HG02759 (cell line): ENCODE measurements around the gene GAL3ST1.
"Not testable (repeated sequence)": the region's sequence is repeated elsewhere in the genome, so short reads cannot be mapped to it uniquely, and the experiment has no call there.

Experiments
- ATAC-seq: cut with Tn5 transposase; IDR thresholded peaks from one replicate; pipeline ENCODE4 v1.9.1; 2021; ENCODE audit warnings: mild to moderate bottlenecking, moderate library complexity; ENCODE audit not compliant: unreplicated experiment

Gene GAL3ST1

GRCh38 chr22:30596886-30597285 is 22.4 kb upstream of the GAL3ST1 start:
- no peak for ATAC-seq

DNA sequence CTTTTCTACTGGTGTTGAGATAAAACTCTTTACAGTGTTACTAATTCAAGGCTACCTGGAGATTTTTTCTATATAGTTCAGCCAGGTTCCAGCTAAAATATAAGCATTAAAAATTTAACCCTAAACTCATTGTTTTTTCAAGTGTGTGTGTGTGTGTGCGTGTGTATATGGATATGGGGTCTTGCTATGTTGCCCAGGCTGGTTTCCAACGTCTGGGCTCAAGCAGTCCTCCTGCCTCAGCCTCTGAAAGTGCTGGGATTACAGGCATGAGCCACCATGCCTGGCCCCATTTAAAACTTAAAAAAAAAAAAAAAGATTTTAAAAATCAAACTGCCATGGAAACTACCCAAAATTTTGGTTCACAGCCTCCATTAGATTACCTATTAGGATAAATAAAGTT is 21.7 kb upstream of the GAL3ST1 start:
- no peak for ATAC-seq

GRCh38 chr22:30592360-30592713 is 17.9 kb upstream of the GAL3ST1 start:
- not testable (repeated sequence) for ATAC-seq

- peak; percentile 98 for ATAC-seq
These were observed 17.3 kb upstream of the GAL3ST1 start, which contains the start of gene PES1 for GRCh38 chr22:30591588-30592359. Gene PES1 (minus strand): TSS chr22:30591910. CDS start chr22:30591833, 77 bp downstream.

- no peak for ATAC-seq
These were observed 16.7 kb upstream of the GAL3ST1 start for GRCh38 chr22:30591191-30591587.

DNA sequence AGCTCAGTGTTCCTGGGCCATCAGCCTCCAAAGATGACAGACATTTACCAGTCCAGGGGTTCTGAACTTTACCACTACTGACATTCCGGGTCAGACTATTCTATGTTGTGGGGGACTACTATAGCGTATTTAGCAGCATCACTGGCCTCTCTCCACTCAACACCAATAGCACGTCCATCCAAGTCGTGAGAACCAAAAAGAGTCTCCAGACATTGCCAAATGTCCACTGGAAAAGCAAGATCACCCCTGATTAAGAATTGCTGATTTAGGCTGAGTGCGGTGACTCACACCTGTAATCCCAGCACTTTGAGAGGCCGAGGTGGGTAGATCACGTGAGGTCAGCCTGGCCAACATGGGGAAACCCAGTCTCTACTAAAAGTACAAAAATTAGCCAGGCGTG is 11.9 kb upstream of the GAL3ST1 start:
- ATAC-seq: no peak

DNA sequence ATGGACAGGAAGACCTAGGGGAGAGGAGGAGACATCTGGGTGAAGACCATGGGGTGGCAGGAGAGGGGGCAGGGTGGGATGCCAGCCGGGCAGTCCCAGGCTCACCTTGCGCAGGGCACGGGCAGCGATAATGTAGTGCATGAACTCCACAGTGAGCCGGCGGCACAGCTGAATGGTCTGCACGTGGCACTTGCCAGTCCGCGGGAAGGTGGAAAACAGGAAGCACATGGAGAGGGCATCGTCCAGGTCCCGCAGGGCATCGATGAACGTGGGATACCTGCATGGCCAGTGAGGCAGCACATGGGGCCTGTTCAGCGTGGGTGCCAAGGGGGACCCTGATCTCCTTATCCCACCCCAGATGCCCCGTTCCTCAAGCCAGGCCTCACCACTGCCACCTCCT is 10.0 kb upstream of the GAL3ST1 start:
- ATAC-seq: no peak

DNA sequence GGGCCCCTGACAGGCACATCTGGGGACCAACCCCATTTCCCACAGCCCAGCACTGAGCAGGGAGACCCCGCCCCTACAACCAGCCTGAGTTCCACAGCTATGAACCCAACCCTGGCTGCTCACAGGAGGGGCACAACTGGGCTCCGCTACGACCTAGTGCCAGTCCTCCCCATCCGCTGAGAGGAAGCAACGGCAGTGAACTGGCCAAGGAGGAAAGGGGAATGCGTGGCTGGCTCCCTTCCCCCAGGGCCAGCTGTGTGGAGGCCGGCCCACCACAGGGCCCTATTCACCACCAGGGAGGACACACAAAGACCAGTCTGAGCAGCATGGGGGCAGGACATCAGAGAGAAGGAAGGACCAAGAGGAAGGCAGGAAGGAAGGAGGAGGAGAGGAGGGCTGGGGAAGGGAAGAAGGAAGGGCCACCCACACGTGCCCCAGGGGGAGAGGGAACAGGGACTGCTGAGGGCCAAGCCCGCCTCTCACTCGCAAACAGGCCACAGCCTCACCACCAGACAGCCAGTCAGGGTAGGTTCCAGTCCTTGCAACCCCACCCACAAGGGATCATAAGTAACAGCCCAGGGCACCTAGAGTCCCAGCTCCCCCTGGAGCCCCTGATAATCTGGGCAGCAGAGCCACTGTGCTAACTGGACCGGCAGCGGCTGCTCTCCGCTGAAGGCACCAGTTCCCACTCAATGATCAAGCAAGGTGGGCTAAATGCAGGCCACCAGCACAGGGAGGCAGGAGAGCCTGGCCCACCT is 8.5 kb upstream of the GAL3ST1 start:
- no peak for ATAC-seq

DNA sequence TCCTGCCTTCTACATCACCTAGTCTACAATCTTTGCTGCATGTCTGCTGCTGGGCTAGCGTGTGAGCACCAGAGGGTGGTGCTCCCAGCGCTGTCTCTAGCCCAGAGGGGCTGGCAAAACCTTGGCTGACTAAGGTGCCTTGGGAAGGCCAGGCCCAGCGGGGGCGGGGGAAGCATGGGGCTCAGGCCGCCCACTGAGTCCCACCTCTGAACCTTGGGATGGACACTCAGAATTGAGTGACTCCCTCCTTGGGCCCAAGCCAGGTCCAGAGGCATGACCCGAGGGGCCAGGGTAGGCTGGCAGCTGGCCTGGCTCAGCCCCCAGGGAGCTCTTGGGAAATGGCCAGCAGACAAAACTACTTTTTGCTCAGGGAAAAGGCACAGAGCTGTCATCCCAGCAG is 7.6 kb upstream of the GAL3ST1 start:
- ATAC-seq: no peak

DNA sequence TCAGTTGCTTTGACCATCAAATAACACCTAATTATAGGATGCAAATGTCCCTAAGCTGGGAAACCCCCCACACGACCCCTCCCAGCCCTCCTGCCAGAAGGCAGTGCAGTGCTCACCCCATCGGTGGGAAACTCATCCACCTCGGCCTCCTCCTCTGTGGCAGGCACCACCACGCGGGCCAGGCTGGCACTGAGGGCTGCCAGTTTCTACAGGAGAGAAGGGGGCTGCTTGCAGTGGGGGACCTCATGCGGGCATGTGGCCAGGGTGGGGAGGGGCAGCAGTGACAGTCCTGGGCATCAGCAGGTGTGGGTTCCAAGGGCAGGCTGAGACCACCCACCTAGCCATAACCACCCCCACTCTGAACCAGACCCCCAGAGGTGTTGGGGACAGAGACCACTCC is 6.4 kb upstream of the GAL3ST1 start:
- ATAC-seq: no peak

- ATAC-seq: no peak
These were observed 4.0 kb upstream of the GAL3ST1 start for GRCh38 chr22:30578481-30578880.

GRCh38 chr22:30575859-30576258 is 1.4 kb upstream of the GAL3ST1 start:
- ATAC-seq: no peak

DNA sequence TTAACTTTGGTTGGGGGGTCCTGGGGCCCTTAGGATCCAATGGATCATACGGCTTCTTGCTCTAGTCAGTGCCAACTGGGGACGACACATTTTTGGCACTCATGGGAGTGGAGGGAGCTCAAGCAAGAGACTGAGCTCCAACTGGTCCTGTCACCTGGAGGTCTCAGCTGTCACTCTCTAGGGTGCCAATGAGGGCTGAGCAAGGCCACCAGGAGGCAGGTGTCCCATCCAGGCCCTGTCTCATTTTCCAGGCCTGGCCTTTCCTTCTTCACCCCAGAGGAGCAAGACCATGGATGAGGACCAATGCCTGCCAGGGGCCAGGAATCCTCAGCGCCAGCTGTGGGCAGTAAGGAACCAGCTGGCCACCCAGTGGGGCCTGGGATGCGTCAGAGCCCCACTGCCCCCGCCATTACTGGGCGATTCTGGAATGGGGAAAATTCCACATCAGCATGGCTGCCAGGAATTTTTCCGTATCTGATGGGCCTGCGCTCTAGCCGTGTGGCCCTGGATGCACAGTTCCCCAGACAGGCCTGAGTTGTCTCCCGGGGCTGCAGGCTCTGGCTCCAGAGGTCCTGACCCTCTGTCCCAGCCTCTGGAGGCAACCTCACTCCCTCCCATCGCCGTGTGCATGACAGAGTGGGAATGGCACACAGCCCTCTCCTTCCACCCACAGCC is 669 bp upstream of the GAL3ST1 start:
- no peak for ATAC-seq

- no peak for ATAC-seq
These were observed 821 bp downstream of the GAL3ST1 start for GRCh38 chr22:30573594-30574094.

DNA sequence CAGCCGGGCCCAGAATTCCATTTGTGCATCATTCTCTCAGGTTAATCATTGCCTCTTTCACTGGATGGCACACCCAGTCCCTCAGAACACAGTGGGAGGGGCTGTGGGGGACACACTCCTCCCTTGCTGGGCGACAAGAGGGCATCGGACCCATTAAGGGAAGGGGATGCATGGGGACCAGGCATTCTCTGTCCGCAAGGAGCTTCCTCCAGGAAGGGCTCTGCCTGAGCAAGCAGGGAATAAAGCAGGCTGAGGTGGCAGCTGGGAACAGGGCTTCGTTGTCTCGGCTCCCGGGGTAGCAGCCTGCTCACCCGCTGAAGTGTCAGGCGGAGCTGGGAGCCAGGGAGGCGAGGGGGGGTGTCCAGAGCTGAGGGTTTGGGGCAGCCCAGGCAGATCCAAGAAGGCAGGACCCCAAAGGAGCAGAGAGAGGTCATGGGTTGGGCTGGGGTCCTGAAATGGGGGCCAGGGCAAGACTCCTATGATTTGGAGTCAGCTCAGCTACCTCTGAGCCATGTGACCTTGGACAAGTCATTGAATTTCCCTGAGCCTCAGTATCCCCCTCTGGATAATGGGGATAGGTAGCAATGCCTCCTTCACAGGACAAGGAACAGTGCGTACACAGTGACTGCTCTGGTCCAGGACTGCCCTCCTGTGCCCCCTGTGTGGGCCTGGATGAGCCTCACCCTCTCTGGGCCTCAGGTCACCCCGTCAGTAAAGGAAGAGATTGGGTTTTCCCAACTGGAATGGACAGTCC is 1.4 kb downstream of the GAL3ST1 start:
- no peak for ATAC-seq

- no peak for ATAC-seq
These were observed 2.3 kb downstream of the GAL3ST1 start for GRCh38 chr22:30572210-30572609.

DNA sequence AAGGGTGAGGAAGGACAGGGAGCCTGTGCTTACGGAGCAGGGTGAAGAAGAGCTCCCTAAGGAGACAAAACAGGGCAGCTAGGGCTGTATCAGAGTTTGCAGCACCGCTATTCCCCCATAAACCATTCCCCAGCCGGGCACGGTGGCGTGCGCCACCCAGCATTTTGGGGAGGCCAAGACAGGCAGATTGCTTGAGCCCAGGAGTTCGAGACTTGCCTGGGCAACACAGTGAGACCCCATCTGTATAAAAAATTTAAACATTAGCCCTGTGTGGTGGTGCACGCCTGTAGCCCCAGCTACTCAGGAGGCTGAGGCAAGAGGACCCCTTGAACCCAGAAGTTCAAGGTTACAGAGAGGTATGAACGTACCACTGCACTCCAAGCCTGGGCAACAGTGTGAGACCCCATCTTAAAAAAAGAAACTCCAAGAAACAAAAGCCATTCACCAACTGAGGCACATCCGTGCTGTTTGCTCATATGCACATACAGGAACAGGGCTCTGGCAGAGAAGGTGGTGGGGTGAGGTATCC is 4.7 kb downstream of the GAL3ST1 start:
- no peak for ATAC-seq

DNA sequence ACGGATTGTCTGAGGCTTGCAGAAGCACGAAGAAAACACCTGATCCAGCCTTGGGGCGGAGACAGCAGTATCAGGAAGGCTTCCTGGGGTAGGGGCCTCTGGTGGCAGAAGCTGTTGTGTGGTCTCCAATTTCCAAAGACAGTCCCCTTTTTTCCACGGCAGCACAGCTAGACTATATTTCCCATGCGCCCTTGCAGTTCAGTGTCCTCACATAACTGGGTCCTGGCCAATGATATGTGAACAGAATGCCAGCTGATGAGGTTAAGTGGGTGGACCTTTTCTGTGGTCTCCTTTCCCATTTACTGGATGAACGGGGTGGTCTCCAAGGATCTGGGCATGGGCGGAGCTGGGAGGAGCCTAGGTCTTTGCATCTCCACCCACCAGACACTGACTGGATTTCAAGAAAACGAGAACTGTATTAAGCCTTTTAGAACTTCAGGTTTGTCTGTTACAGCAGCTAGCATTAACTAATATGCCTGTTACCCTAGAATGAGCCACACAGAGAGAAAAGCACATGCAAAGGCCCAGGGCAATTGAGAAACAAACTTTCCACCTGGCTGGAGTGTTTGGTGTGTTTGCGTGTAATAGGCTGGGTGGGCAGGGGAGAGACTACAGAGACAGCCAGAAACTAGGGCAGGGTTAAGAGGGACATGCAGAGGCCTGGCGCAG is 6.2 kb downstream of the GAL3ST1 start:
- ATAC-seq: no peak

DNA sequence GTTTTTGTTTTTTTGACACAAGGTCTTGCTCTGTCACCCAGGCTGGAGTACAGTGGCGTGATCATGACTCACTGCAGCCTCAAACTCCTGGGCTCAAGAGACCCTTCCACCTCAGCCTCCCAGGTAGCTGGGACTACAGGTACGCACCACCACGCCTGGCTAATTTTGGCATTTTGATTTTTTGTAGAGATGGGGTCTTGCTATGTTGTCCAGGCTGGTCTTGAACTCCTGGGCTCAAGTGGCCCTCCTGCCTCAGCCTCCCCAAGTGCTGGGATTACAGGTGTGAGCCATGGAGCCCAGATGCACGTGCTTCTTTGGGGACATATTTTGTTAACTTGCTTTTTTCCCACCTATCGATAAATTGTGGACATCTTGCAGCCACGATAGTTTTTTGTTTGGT is 7.2 kb downstream of the GAL3ST1 start:
- not testable (repeated sequence) for ATAC-seq

- ATAC-seq: no peak
These were observed 8.3 kb downstream of the GAL3ST1 start for GRCh38 chr22:30566125-30566524.
